Nephron (organoid): ENCODE data around the gene NOS1.

Source experiments
- H3K27ac Mint-ChIP-seq, 3 experiments: 2 replicates each; pipeline ENCODE4 v1.8.0; 2020; ENCODE audit warnings: mixed read lengths in 3 of 3, mild to moderate bottlenecking in 2 of 3, moderate library complexity in 1 of 3
- H3K27me3 Mint-ChIP-seq: 2 replicates; pipeline ENCODE4 v1.8.0; 2021; ENCODE audit warnings: low read depth, mild to moderate bottlenecking, moderate library complexity, mixed read lengths
- H3K36me3 Mint-ChIP-seq: 2 replicates; pipeline ENCODE4 v1.8.0; 2020; ENCODE audit warnings: low read depth, mixed read lengths
- H3K4me1 Mint-ChIP-seq: 2 replicates; pipeline ENCODE4 v1.8.0; 2020; ENCODE audit warnings: mixed read lengths
- H3K4me3 Mint-ChIP-seq, 3 experiments: 2 replicates each; pipeline ENCODE4 v1.8.0; 2020; ENCODE audit warnings: mild to moderate bottlenecking in 3 of 3, mixed read lengths in 3 of 3, moderate library complexity in 2 of 3
- H3K9me3 Mint-ChIP-seq: 2 replicates; pipeline ENCODE4 v1.8.0; 2020; ENCODE audit warnings: mixed read lengths
- CTCF ChIP-seq, 3 experiments: fragments of 200-600 bp; sonication (generic); IDR thresholded peaks; one replicate each; pipeline ENCODE4 v1.5.0; 2021; ENCODE audit warnings: antibody characterized with exemption in 3 of 3; ENCODE audit not compliant: unreplicated experiment in 3 of 3

Gene NOS1

GRCh38 chr12:117178745-117179144 lies 182.7 kb downstream of the NOS1 start:
- no peak overlapping the region for H3K27ac Mint-ChIP-seq
- no peak for TF ChIP-seq CTCF (IDR thresholded peaks at IDR 0.05; ENCODE audit: unreplicated experiment in 3 of 3)
- no peaks in the 10 kb centered on the region for H3K27me3 Mint-ChIP-seq
- H3K36me3 Mint-ChIP-seq: peaks cover 93% of the 10 kb centered on the region
- no peak overlapping the region for H3K4me3 Mint-ChIP-seq
- peaks cover 10% of the 10 kb centered on the region for H3K9me3 Mint-ChIP-seq
- H3K4me1 Mint-ChIP-seq: no peaks in the 10 kb centered on the region

GRCh38 chr12:117178301-117178700 lies 183.1 kb downstream of the NOS1 start:
- no peak overlapping the region for H3K4me3 Mint-ChIP-seq
- no peaks in the 10 kb centered on the region for H3K27me3 Mint-ChIP-seq
- no peaks in the 10 kb centered on the region for H3K4me1 Mint-ChIP-seq

GRCh38 chr12:117172168-117172567 lies 189.3 kb downstream of the NOS1 start:
- Mint-ChIP-seq H3K27me3 (no peaks in the 10 kb centered on the region), H3K9me3 (no peaks in the 10 kb centered on the region), H3K4me3 (no peak overlapping the region), H3K36me3 (peaks cover 86% of the 10 kb centered on the region), H3K4me1 (no peaks in the 10 kb centered on the region), H3K27ac (peak overlapping the region in 2 of 3 experiments; percentile 17 to 60)
- TF ChIP-seq CTCF (IDR thresholded peaks at IDR 0.05; ENCODE audit: unreplicated experiment in 3 of 3): no peak

More at GRCh38 chr12:117178301-117178700, 183.1 kb downstream of the NOS1 start:
- Mint-ChIP-seq H3K36me3 (peaks cover 93% of the 10 kb centered on the region), H3K27ac (no peak overlapping the region), H3K9me3 (peaks cover 7% of the 10 kb centered on the region)
- TF ChIP-seq CTCF (IDR thresholded peaks at IDR 0.05; ENCODE audit: unreplicated experiment in 3 of 3): no peak

GRCh38 chr12:117171499-117172162 lies 189.8 kb downstream of the NOS1 start:
- no peaks in the 10 kb centered on the region for H3K4me1 Mint-ChIP-seq
- H3K9me3 Mint-ChIP-seq: no peaks in the 10 kb centered on the region
- H3K27ac Mint-ChIP-seq: peak overlapping the region in 2 of 3 experiments; percentile 17 to 60
- no peaks in the 10 kb centered on the region for H3K27me3 Mint-ChIP-seq
- peaks cover 86% of the 10 kb centered on the region for H3K36me3 Mint-ChIP-seq
- H3K4me3 Mint-ChIP-seq: no peak overlapping the region
- no peak for TF ChIP-seq CTCF (IDR thresholded peaks at IDR 0.05; ENCODE audit: unreplicated experiment in 3 of 3)

GRCh38 chr12:117169548-117169947 lies 191.9 kb downstream of the NOS1 start:
- TF ChIP-seq CTCF (IDR thresholded peaks at IDR 0.05; ENCODE audit: unreplicated experiment in 3 of 3): no peak
- Mint-ChIP-seq H3K27me3 (no peaks in the 10 kb centered on the region), H3K36me3 (peaks cover 86% of the 10 kb centered on the region)

GRCh38 chr12:117168976-117169375 lies 192.4 kb downstream of the NOS1 start:
- H3K36me3 Mint-ChIP-seq: peaks cover 83% of the 10 kb centered on the region
- H3K4me1 Mint-ChIP-seq: no peaks in the 10 kb centered on the region
- H3K4me3 Mint-ChIP-seq: no peak overlapping the region
- TF ChIP-seq CTCF (IDR thresholded peaks at IDR 0.05; ENCODE audit: unreplicated experiment in 3 of 3): no peak
- H3K27me3 Mint-ChIP-seq: no peaks in the 10 kb centered on the region
- no peak overlapping the region for H3K27ac Mint-ChIP-seq
- H3K9me3 Mint-ChIP-seq: no peaks in the 10 kb centered on the region

More at GRCh38 chr12:117169548-117169947, 191.9 kb downstream of the NOS1 start:
- Mint-ChIP-seq H3K9me3 (no peaks in the 10 kb centered on the region), H3K4me1 (no peaks in the 10 kb centered on the region), H3K4me3 (no peak overlapping the region), H3K27ac (no peak overlapping the region)
